Type B pancreatic cell (in vitro differentiated cells): ENCODE measurements around the gene PDXK. TPM values are rescaled to one million over a fixed set of nuclear protein-coding genes. Genes with fewer than 3 reads are reported as not detected.

ENCODE experiments used
- DNase-seq: peaks from one replicate; pipeline ENCODE4 v3.0.0; 2021; ENCODE audit warnings: mixed read lengths; ENCODE audit not compliant: unreplicated experiment; ENCODE audit errors: extremely low spot score
- H3K27ac Mint-ChIP-seq: 2 replicates; pipeline ENCODE4 v1.8.0; 2021; ENCODE audit warnings: mild to moderate bottlenecking, mixed read lengths
- H3K27me3 Mint-ChIP-seq: 2 replicates; pipeline ENCODE4 v1.8.0; 2021; ENCODE audit warnings: mixed read lengths
- H3K36me3 Mint-ChIP-seq: 2 replicates; pipeline ENCODE4 v1.8.0; 2021; ENCODE audit warnings: mixed read lengths
- H3K4me1 Mint-ChIP-seq: one replicate; pipeline ENCODE4 v1.8.0; 2021; ENCODE audit warnings: mixed read lengths; ENCODE audit not compliant: unreplicated experiment
- H3K4me3 Mint-ChIP-seq: 2 replicates; pipeline ENCODE4 v1.8.0; 2021; ENCODE audit warnings: mild to moderate bottlenecking, mixed read lengths
- H3K9me3 Mint-ChIP-seq: 2 replicates; pipeline ENCODE4 v1.8.0; 2021; ENCODE audit warnings: mixed read lengths
- CTCF ChIP-seq: fragments of 200-600 bp; sonication (generic); conservative IDR thresholded peaks from 2 replicates; pipeline ENCODE4 v1.5.0; 2021; ENCODE audit warnings: antibody characterized with exemption, mild to moderate bottlenecking
- total RNA-seq: library from RNA; stranded (reverse); gene quantifications from 2 replicates; pipeline ENCODE4 v1.2.1, GENCODE V29; 2021; ENCODE audit warnings: low replicate concordance

Gene PDXK
- total RNA-seq, 1 donor from 2014 or later = 94.4 TPM

GRCh38 chr21:43763901-43764523 is 45.1 kb downstream of the PDXK start:
- no peaks in the 10 kb centered on the region for H3K36me3 Mint-ChIP-seq
- H3K27me3 Mint-ChIP-seq = no peaks in the 10 kb centered on the region
- no peak for TF ChIP-seq CTCF
- no peaks in the 10 kb centered on the region for H3K9me3 Mint-ChIP-seq
- no peak overlapping the region for H3K4me3 Mint-ChIP-seq
- DNase-seq = no peak
- peaks cover 16% of the 10 kb centered on the region for H3K4me1 Mint-ChIP-seq
- H3K27ac Mint-ChIP-seq = no peak overlapping the region

GRCh38 chr21:43764576-43765495 is 45.9 kb downstream of the PDXK start:
- no peak for TF ChIP-seq CTCF
- H3K27ac Mint-ChIP-seq = no peak overlapping the region
- H3K4me3 Mint-ChIP-seq = no peak overlapping the region
- DNase-seq = no peak
- no peaks in the 10 kb centered on the region for H3K36me3 Mint-ChIP-seq
- peaks cover 19% of the 10 kb centered on the region for H3K4me1 Mint-ChIP-seq
- H3K9me3 Mint-ChIP-seq = no peaks in the 10 kb centered on the region
- no peaks in the 10 kb centered on the region for H3K27me3 Mint-ChIP-seq

GRCh38 chr21:43766734-43767497 is 48.0 kb downstream of the PDXK start:
- H3K36me3 Mint-ChIP-seq = no peaks in the 10 kb centered on the region
- H3K9me3 Mint-ChIP-seq = no peaks in the 10 kb centered on the region
- H3K4me3 Mint-ChIP-seq = peak overlapping the region; percentile 41
- no peak for DNase-seq
- TF ChIP-seq CTCF = no peak
- no peaks in the 10 kb centered on the region for H3K27me3 Mint-ChIP-seq
- H3K4me1 Mint-ChIP-seq = peaks cover 19% of the 10 kb centered on the region
- peak overlapping the region; percentile 95 for H3K27ac Mint-ChIP-seq

- TF ChIP-seq CTCF = no peak
- H3K4me3 Mint-ChIP-seq = peak overlapping the region; percentile 55
- H3K9me3 Mint-ChIP-seq = no peaks in the 10 kb centered on the region
- H3K4me1 Mint-ChIP-seq = peaks cover 19% of the 10 kb centered on the region
- DNase-seq = no peak
- H3K27me3 Mint-ChIP-seq = no peaks in the 10 kb centered on the region
- H3K36me3 Mint-ChIP-seq = no peaks in the 10 kb centered on the region
- peak overlapping the region; percentile 95 for H3K27ac Mint-ChIP-seq
These were observed 48.6 kb downstream of the PDXK start for GRCh38 chr21:43767498-43767983.

- H3K27ac Mint-ChIP-seq = peak overlapping the region; percentile 95
- DNase-seq = no peak
- H3K4me3 Mint-ChIP-seq = peak overlapping the region; percentile 55
- peaks cover 2% of the 10 kb centered on the region for H3K36me3 Mint-ChIP-seq
- peaks cover 19% of the 10 kb centered on the region for H3K4me1 Mint-ChIP-seq
- TF ChIP-seq CTCF = no peak
- no peaks in the 10 kb centered on the region for H3K27me3 Mint-ChIP-seq
- no peaks in the 10 kb centered on the region for H3K9me3 Mint-ChIP-seq
These were observed 49.3 kb downstream of the PDXK start for GRCh38 chr21:43767984-43768867.
